ENCODE data around the gene MSL1.

MSL1 gene

DNA sequence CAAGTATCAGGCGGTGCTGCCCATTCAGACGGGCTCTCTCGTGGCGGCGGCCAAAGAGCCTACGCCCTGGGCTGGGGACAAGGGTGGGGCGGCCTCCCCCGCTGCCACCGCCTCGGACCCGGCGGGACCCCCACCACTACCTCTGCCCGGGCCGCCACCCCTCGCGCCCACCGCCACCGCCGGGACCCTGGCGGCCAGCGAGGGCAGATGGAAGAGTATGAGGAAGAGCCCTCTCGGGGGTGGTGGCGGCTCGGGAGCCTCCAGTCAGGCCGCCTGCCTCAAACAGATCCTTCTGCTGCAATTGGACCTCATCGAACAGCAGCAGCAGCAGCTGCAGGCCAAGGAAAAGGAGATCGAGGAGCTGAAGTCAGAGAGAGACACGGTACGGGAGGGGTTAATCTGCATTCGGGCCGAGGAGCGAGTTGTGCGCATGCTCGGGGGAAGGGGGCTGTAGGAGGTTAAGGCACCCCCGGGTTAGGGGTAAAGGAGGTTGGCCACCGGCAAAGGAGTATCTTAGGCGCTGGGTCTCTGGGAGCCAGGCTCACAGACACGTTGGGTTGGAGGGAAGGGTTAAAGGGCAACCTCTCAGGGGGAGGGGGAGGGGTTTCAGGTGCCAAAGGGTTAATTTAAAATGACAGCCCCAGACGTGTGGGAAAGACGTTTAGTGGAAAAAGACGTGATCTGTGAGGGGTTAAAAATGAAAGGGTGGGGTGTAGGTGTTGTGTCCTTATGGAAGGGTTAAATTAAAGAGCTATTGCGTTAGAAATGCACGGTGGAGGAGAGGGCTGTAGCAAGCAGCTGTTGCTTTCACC is 1.4 kb downstream of the MSL1 start:
- Histone ChIP-seq H3K79me2 (peaks cover 17% of the 10 kb centered on the region), H3K4me3 (ENCODE audit: low read depth, low read length) (peak overlapping the region; percentile 81), H3K27me3 (ENCODE audit: control insufficient read depth, insufficient read depth, low read length) (no peaks in the 10 kb centered on the region), H3K9me3 (ENCODE audit: control insufficient read depth, low read length) (no peaks in the 10 kb centered on the region), H3K27ac (peak overlapping the region; percentile 77), H3K9ac (peak overlapping the region; percentile 96), H2AFZ (peak overlapping the region; percentile 67), H3K36me3 (ENCODE audit: control insufficient read depth, insufficient read depth, low read length) (no peaks in the 10 kb centered on the region), H3K4me2 (ENCODE audit: low read length) (peak overlapping the region; percentile 92), H3K4me1 (peaks cover 15% of the 10 kb centered on the region)
- TF ChIP-seq CTCF (IDR thresholded peaks at IDR 0.05), result no peak

DNA sequence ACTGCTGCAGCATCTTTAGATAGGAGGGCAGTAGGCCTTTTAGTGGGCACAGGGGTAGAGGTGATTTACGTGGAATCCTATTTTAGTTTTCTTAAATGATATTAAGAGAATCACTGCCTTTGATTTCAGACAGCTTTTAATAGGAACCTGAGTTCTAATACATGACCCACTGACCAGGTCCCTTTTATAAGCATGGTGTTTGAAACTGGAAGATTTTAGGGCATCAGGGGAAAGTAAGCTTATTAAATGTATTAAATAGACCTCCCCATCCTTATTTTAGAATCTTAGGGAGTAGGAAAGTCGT is 2.0 kb downstream of the MSL1 start:
- Histone ChIP-seq H3K79me2 (peaks cover 17% of the 10 kb centered on the region), H3K27me3 (ENCODE audit: control insufficient read depth, insufficient read depth, low read length) (no peaks in the 10 kb centered on the region), H3K36me3 (ENCODE audit: control insufficient read depth, insufficient read depth, low read length) (no peaks in the 10 kb centered on the region), H3K4me3 (ENCODE audit: low read depth, low read length) (peak overlapping the region; percentile 81), H3K27ac (peak overlapping the region; percentile 77), H3K4me1 (peaks cover 15% of the 10 kb centered on the region), H3K4me2 (ENCODE audit: low read length) (peak overlapping the region; percentile 92), H3K9ac (no peak overlapping the region), H3K9me3 (ENCODE audit: control insufficient read depth, low read length) (no peaks in the 10 kb centered on the region), H2AFZ (no peak overlapping the region)
- TF ChIP-seq CTCF (IDR thresholded peaks at IDR 0.05), result no peak

DNA sequence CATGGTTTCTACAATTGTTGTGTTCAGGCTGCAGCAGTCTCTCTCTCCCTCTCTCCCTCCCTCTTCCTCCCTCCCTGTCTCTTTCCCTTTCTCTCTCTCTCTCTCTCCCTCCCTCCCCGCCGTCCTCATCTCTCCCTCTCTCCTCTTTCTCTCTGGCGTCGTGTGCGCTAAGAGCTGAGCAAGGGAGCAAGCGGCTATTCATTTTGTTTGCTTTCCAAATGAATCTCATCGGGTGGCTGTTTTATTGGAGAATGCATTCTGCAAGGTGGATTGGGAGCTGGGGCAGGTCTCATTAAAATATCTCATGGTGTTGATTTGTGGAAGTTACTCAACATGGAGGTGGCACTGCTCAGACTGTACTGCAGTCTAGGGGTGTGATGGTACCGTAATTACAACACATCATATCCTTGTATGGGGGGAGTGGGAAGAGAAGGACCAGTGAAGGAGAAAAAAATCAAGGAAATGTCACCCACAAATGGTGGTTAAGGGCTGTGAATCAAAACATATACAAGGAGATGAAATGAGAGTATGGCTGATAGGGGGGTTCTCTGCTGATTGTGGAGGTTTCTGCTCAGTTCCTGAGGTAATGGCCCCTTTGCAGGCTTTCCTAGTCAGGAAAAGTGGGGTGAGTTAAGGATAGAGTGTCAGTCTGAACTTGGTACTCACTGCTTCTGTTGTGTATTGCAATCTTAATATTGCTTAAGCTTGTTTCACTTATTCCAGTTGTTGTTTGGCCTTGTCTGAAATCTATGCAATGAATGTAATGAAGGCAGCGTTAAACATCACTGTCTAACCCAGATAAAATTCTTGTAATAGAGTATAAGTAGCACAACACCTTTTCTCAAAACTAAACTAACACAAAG is 2.7 kb downstream of the MSL1 start:
- Histone ChIP-seq H3K4me2 (ENCODE audit: low read length) (peak overlapping the region; percentile 92), H3K9ac (no peak overlapping the region), H3K36me3 (ENCODE audit: control insufficient read depth, insufficient read depth, low read length) (no peaks in the 10 kb centered on the region), H3K4me3 (ENCODE audit: low read depth, low read length) (peak overlapping the region; percentile 81), H3K9me3 (ENCODE audit: control insufficient read depth, low read length) (no peaks in the 10 kb centered on the region), H3K79me2 (peaks cover 17% of the 10 kb centered on the region), H3K27me3 (ENCODE audit: control insufficient read depth, insufficient read depth, low read length) (no peaks in the 10 kb centered on the region), H2AFZ (no peak overlapping the region), H3K27ac (peak overlapping the region; percentile 77), H3K4me1 (peaks cover 15% of the 10 kb centered on the region)
- no peak for TF ChIP-seq CTCF (IDR thresholded peaks at IDR 0.05)

- Histone ChIP-seq H3K4me1 (peaks cover 2% of the 10 kb centered on the region), H3K9me3 (ENCODE audit: control insufficient read depth, low read length) (no peaks in the 10 kb centered on the region), H2AFZ (no peak overlapping the region), H3K4me2 (ENCODE audit: low read length) (no peak overlapping the region), H3K36me3 (ENCODE audit: control insufficient read depth, insufficient read depth, low read length) (no peaks in the 10 kb centered on the region), H3K79me2 (peaks cover 5% of the 10 kb centered on the region), H3K27me3 (ENCODE audit: control insufficient read depth, insufficient read depth, low read length) (no peaks in the 10 kb centered on the region), H3K9ac (no peak overlapping the region), H3K4me3 (ENCODE audit: low read depth, low read length) (no peak overlapping the region), H3K27ac (no peak overlapping the region)
- TF ChIP-seq CTCF (IDR thresholded peaks at IDR 0.05), result no peak
Observed at GRCh38 chr17:40129498-40129897, 7.7 kb downstream of the MSL1 start.

Data from parathyroid adenoma (tissue), 2 donors.